ENCODE data around the gene CT45A2.
"Not testable (repeated sequence)": the region's sequence is repeated elsewhere in the genome, so short reads cannot be mapped to it uniquely, and the experiment has no call there.

The CT45A2 gene, protein sequence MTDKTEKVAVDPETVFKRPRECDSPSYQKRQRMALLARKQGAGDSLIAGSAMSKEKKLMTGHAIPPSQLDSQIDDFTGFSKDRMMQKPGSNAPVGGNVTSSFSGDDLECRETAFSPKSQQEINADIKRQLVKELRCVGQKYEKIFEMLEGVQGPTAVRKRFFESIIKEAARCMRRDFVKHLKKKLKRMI

GRCh38 chrX:135819912-135820311, at the start of gene CT45A2:
Gene CT45A2, minus strand, starts transcription at chrX:135820012. Its CDS starts 3,747 bp downstream, at chrX:135816265.
- DNase-seq, result not testable (repeated sequence)

GRCh38 chrX:135854438-135854837, 34.6 kb upstream of the CT45A2 start, which contains the start of gene CT45A8:
Gene CT45A8, minus strand, starts transcription at chrX:135854538. Its CDS starts 3,755 bp downstream, at chrX:135850783.
- not testable (repeated sequence) for DNase-seq

GRCh38 chrX:135837180-135837579, 17.4 kb upstream of the CT45A2 start, which contains the start of gene CT45A7:
Gene CT45A7, minus strand, starts transcription at chrX:135837280. Its CDS starts 3,747 bp downstream, at chrX:135833533.
- not testable (repeated sequence) for DNase-seq

DNA sequence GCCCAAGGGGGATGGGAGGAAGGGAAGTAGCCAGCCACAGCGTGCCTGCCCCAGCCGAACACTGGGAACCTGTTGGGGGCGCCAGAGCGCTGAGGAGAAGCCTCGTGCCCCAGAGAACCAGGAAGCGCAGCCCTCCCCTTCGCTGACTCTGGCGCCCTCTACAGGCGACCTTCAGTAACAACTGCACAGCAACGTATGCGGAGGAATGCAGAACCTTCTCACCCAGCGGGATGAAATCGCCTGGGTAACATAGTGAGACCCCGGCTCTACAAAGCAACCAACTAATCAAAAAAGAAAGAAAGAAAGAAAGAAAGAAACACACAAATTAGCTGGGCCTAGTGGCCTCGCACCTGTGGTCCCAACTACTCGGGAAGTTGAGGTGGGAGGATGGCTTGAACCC, 17.1 kb downstream of the CT45A2 start, which contains the start of gene CT45A6:
Gene CT45A6, minus strand, starts transcription at position 101 of the 400 bp plus-strand sequence. CDS start 3,794 bp downstream, outside the sequence.
- not testable (repeated sequence) for DNase-seq

GRCh38 chrX:135785403-135785802, 34.4 kb downstream of the CT45A2 start, which contains the start of gene CT45A5:
Gene CT45A5, minus strand, starts transcription at chrX:135785503. Its CDS starts 3,774 bp downstream, at chrX:135781729.
- not testable (repeated sequence) for DNase-seq

DNA sequence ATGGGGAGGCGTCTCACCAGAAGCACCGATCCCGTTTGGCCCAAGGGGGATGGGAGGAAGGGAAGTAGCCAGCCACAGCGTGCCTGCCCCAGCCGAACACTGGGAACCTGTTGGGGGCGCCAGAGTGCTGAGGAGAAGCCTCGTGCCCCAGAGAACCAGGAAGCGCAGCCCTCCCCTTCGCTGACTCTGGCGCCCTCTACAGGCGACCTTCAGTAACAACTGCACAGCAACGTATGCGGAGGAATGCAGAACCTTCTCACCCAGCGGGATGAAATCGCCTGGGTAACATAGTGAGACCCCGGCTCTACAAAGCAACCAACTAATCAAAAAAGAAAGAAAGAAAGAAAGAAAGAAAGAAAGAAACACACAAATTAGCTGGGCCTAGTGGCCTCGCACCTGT, 51.7 kb downstream of the CT45A2 start, which contains the start of gene CT45A3:
Gene CT45A3, minus strand, starts transcription at position 101 of the 400 bp plus-strand sequence. CDS start 3,747 bp downstream, outside the sequence.
- not testable (repeated sequence) for DNase-seq

All from erythroblast (primary cell).